CD4-positive, alpha-beta memory T cell (primary cell): ENCODE measurements around the gene JMJD4. TPM values are rescaled to one million over a fixed set of nuclear protein-coding genes. Genes with fewer than 3 reads are reported as not detected.

ENCODE experiments used
- CTCF ChIA-PET: fragments of 350-600 bp; sonication (Branson Sonifier 250); formaldehyde crosslinking; loops from one replicate; lab custom pipeline; 2021; ENCODE audit warnings: inconsistent platforms; ENCODE audit not compliant: partially characterized antibody; lab: Charles Lee
- POLR2A ChIA-PET: fragments of 350-600 bp; sonication (Branson Sonifier 250); formaldehyde crosslinking; loops from one replicate; lab custom pipeline; 2021; ENCODE audit not compliant: partially characterized antibody; lab: Charles Lee
- DNase-seq, 5 donors: peaks; one replicate each; pipeline versions ENCODE4 v3.0.0 to v3.0.0-alpha.2; 2020 to 2022; ENCODE audit warnings: mixed read lengths in 1 of 5
- H3K27ac ChIP-seq: one replicate; pipeline ENCODE4 v1.7.0; 2013; ENCODE audit warnings: low read depth, low read length
- H3K27me3 ChIP-seq: 2 replicates; pipeline ENCODE4 v1.7.0; 2013; ENCODE audit warnings: mild to moderate bottlenecking, low read length, moderate library complexity; ENCODE audit not compliant: insufficient read depth
- H3K36me3 ChIP-seq: 2 replicates; pipeline ENCODE4 v1.7.0; 2013; ENCODE audit warnings: mild to moderate bottlenecking, low read length, moderate library complexity; ENCODE audit not compliant: insufficient read depth
- H3K4me1 ChIP-seq: 2 replicates; pipeline ENCODE4 v1.7.0; 2013; ENCODE audit warnings: mild to moderate bottlenecking, low read length, moderate library complexity; ENCODE audit not compliant: insufficient read depth
- H3K4me3 ChIP-seq, 2 donors: one replicate each; pipeline ENCODE4 v1.7.0; 2013; ENCODE audit warnings: low read length in 2 of 2, mild to moderate bottlenecking in 1 of 2
- H3K9me3 ChIP-seq, 2 donors: one replicate each; pipeline ENCODE4 v1.7.0; 2013; ENCODE audit warnings: low read length in 2 of 2, control low read depth in 1 of 2; ENCODE audit not compliant: control insufficient read depth in 1 of 2
- H3K27ac Mint-ChIP-seq, 7 donors: one replicate each; pipeline ENCODE4 v1.8.0; 2020 to 2021; ENCODE audit warnings: mixed read lengths in 7 of 7, mild to moderate bottlenecking in 6 of 7, inconsistent platforms in 3 of 7, moderate library complexity in 3 of 7
- H3K27me3 Mint-ChIP-seq, 2 donors: one replicate each; pipeline ENCODE4 v1.8.0; 2020 to 2021; ENCODE audit warnings: mixed read lengths in 2 of 2
- H3K36me3 Mint-ChIP-seq, 2 donors: one replicate each; pipeline ENCODE4 v1.8.0; 2020 to 2021; ENCODE audit warnings: mixed read lengths in 2 of 2, inconsistent platforms in 1 of 2, mild to moderate bottlenecking in 1 of 2
- H3K4me1 Mint-ChIP-seq, 4 donors: one replicate each; pipeline ENCODE4 v1.8.0; 2020 to 2021; ENCODE audit warnings: mixed read lengths in 4 of 4, mild to moderate bottlenecking in 1 of 4
- H3K4me3 Mint-ChIP-seq, 8 donors: one replicate each; pipeline ENCODE4 v1.8.0; 2020 to 2021; ENCODE audit warnings: mixed read lengths in 8 of 8, mild to moderate bottlenecking in 7 of 8, moderate library complexity in 6 of 8, inconsistent platforms in 3 of 8
- H3K9me3 Mint-ChIP-seq, 8 donors: one replicate each; pipeline ENCODE4 v1.8.0; 2020 to 2021; ENCODE audit warnings: mixed read lengths in 8 of 8, mild to moderate bottlenecking in 5 of 8, inconsistent platforms in 3 of 8, moderate library complexity in 1 of 8
- intact Hi-C: fragments of 100-400 bp; cut with micrococcal nuclease; formaldehyde crosslinking; loops from one replicate; pipeline ENCODE4 v1.15.1; 2023
- polyA plus RNA-seq, 2 donors: library from polyadenylated mRNA; unstranded; fragments of 300-500 nt; fragmentation: Illumina TruSeq; gene quantifications; one replicate each; pipeline ENCODE4 v1.2.3, GENCODE V29; 2021
- total RNA-seq, 2 experiments: library from RNA; stranded (reverse); gene quantifications; one replicate each; pipeline ENCODE4 v1.2.3, GENCODE V29; 2021

The JMJD4 gene
- total RNA-seq (10 to 100 TPM; 32.4 to 34.1 TPM), polyA plus RNA-seq (10 to 100 TPM; 22.6 to 26.9 TPM)

DNA sequence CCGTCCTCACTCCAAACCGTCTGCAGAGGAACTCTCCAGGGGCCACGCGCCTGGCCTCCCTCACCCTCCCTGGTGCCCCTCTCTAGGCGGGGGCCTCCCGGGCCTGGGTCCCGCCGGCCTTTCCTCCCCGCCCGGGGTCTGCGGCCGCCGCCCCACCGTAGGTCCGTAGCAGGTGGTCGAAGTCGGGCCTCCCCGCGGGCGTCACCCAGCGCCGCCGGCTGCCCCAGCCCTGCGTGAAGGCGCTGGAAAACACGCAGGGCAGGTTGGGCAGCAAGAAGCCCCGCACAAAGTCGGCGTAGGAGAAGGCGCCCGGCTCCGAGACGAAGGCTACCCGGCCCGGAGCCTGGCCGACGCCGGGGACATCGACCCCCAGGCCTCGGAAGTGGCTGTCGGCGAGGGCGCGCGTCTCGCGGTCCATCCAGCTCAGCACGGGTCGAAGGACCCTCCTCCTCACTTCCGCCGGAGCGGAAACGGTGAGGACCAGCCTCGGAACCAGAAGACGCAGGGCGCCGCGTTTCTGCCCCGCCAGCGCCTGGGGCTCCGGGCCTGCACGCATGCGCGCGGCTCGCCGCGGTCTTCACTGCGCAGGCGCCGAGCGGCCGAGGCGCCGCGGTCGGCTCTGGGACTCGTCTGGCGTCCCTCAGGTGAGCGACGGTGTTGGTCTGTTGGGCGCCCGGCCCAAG is at the start of gene JMJD4, which contains the start of gene SNAP47:
TSS of gene JMJD4 (minus strand) at position 447 of the 683 bp plus-strand sequence. CDS start at position 418, 29 bp downstream.
TSS of gene SNAP47 (plus strand) at position 580 of the 683 bp plus-strand sequence. CDS start 12,302 bp downstream, outside the sequence.
- no peaks in the 10 kb centered on the region for H3K27me3 ChIP-seq
- POLR2A ChIA-PET: interaction anchor here (0.6 to 2.2 kb wide), 8 partner anchors 9 to 1824 kb away, joined by 3 to 17 read pairs (median 3); partner anchors contain the start of genes ABCB10 and ZNF678
- H3K36me3 ChIP-seq: peaks cover 10% of the 10 kb centered on the region
- peak within 1 kb of the TSS; percentile 88 to 94 (median 90) for H3K27ac Mint-ChIP-seq
- no peaks in the 10 kb centered on the region for H3K9me3 Mint-ChIP-seq
- peaks cover 0 to 11% of the 10 kb centered on the region in 2 donors for H3K36me3 Mint-ChIP-seq
- H3K9me3 ChIP-seq: no peaks in the 10 kb centered on the region
- H3K4me1 Mint-ChIP-seq: peaks cover 26 to 65% (median 39%) of the 10 kb centered on the region in 4 donors
- peaks cover 39% of the 10 kb centered on the region for H3K4me1 ChIP-seq
- peak within 1 kb of the TSS; percentile 69 to 80 for H3K4me3 ChIP-seq
- peak; percentile 88 to 97 (median 93) for DNase-seq
- CTCF ChIA-PET: interaction anchor here (0.6 to 0.9 kb wide), 2 partner anchors 9 to 342 kb away, joined by 3 read pairs; no protein-coding TSS in a partner anchor
- H3K27ac ChIP-seq: peak within 1 kb of the TSS; percentile 84
- intact Hi-C loops: loop anchor here (1.0 to 2.0 kb wide), 3 partner anchors 54 to 405 kb away; partner anchors contain the start of genes GUK1 and ZNF678
- peaks cover 0 to 1% of the 10 kb centered on the region in 2 donors for H3K27me3 Mint-ChIP-seq
- peak within 1 kb of the TSS; percentile 89 to 93 (median 90) for H3K4me3 Mint-ChIP-seq

DNA sequence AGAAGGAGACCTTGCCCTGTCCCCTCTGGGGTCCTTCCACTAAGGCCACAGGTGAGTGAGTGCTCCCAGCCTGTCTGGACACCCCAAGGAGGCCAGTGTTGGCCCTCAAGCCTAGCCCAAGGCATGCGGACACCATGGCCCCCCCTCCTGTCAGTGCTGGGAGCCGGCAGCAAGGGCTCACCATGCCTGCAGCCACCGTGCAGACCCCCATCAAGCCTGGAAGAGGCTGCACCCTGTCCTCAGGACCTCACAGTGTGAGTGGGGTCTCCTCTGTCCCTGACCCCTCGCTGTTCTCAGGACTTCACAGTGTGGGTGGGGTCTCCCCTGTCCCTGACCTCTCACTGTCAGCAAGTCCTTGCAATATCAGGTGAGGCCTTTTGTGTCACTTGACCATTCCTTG is 47.1 kb upstream of the JMJD4 start:
- POLR2A ChIA-PET: no interaction called here
- H3K36me3 ChIP-seq: no peaks in the 10 kb centered on the region
- H3K4me1 Mint-ChIP-seq: peaks cover 8 to 18% (median 13%) of the 10 kb centered on the region in 4 donors
- H3K4me3 Mint-ChIP-seq: no peak overlapping the region
- H3K9me3 ChIP-seq: no peaks in the 10 kb centered on the region
- H3K27ac ChIP-seq: no peak overlapping the region
- no peaks in the 10 kb centered on the region for H3K27me3 ChIP-seq
- no peak for DNase-seq
- H3K4me1 ChIP-seq: peaks cover 12% of the 10 kb centered on the region
- no peaks in the 10 kb centered on the region for H3K27me3 Mint-ChIP-seq
- no peak overlapping the region for H3K4me3 ChIP-seq
- H3K9me3 Mint-ChIP-seq: no peaks in the 10 kb centered on the region
- intact Hi-C loops: no loop called here
- peak overlapping the region in 1 of 7 donors; percentile 52 for H3K27ac Mint-ChIP-seq
- peaks cover 3 to 10% of the 10 kb centered on the region in 2 donors for H3K36me3 Mint-ChIP-seq
- CTCF ChIA-PET: no interaction called here

- H3K27me3 ChIP-seq: no peaks in the 10 kb centered on the region
- H3K9me3 ChIP-seq: no peaks in the 10 kb centered on the region
- no peaks in the 10 kb centered on the region for H3K27me3 Mint-ChIP-seq
- ChIA-PET POLR2A (no interaction called here), CTCF (no interaction called here)
- no peak overlapping the region for H3K4me3 Mint-ChIP-seq
- H3K36me3 ChIP-seq: no peaks in the 10 kb centered on the region
- peaks cover 5 to 11% (median 8%) of the 10 kb centered on the region in 4 donors for H3K4me1 Mint-ChIP-seq
- no peak overlapping the region for H3K4me3 ChIP-seq
- intact Hi-C loops: no loop called here
- peaks cover 4% of the 10 kb centered on the region for H3K4me1 ChIP-seq
- H3K27ac ChIP-seq: no peak overlapping the region
- H3K27ac Mint-ChIP-seq: no peak overlapping the region
- no peak for DNase-seq
- H3K9me3 Mint-ChIP-seq: no peaks in the 10 kb centered on the region
- peaks cover 3 to 12% of the 10 kb centered on the region in 2 donors for H3K36me3 Mint-ChIP-seq
Observed at GRCh38 chr1:227781314-227781930, 46.3 kb upstream of the JMJD4 start.

DNA sequence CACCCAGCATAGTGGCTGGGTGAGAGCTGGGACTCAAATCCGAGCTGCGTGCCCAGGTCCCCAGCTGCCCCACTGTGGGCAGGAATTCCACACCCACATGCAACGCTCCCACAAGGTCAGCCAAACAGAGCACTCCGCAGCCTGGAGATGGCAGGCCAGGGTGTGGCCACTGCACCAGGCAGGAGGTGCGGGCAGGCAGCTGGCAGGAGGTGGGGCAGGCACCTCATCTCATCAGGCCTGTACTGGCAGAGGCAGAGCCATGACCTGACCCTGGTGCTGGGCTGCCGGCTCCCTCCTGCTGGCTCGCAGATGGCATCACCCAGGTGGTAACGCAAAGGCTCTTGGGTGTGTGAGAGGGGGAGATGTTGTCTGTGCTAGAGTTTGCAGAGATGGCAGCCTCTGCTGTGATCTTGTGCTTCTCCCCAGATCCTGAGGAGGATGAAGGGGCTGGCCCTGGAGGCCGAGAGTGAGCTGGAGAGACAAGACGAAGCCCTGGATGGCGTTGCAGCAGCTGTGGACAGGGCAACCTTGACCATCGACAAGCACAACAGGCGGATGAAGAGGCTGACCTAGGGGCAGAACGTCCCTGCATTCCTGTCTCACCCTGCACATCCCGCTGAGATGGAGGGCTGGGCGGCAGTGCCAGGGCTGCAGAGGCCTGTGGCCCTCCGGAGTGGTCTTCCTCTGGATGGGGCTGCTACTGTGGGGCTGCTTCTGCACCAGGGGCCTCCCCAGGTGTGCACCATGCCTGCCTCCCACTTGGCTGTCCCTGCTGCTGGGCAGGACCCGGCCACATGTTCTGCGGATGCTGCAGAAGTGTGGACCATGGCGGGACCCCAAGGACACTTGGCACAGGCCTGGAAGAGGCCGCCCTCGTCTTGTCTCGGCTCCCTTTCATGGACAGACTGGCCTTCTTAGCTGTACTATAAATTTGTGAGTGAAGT is 45.3 kb upstream of the JMJD4 start:
- peak overlapping the region in 1 of 7 donors; percentile 57 for H3K27ac Mint-ChIP-seq
- intact Hi-C loops: no loop called here
- DNase-seq: no peak
- CTCF ChIA-PET: interaction anchor here (2.8 kb wide), 1 partner anchor 18 kb away, joined by 11 read pairs; no protein-coding TSS in a partner anchor
- no peaks in the 10 kb centered on the region for H3K9me3 ChIP-seq
- H3K27me3 ChIP-seq: no peaks in the 10 kb centered on the region
- H3K4me1 ChIP-seq: no peaks in the 10 kb centered on the region
- peaks cover 7 to 17% of the 10 kb centered on the region in 2 donors for H3K36me3 Mint-ChIP-seq
- no peak overlapping the region for H3K27ac ChIP-seq
- peaks cover 0 to 9% (median 4%) of the 10 kb centered on the region in 4 donors for H3K4me1 Mint-ChIP-seq
- no peaks in the 10 kb centered on the region for H3K27me3 Mint-ChIP-seq
- H3K9me3 Mint-ChIP-seq: no peaks in the 10 kb centered on the region
- no peaks in the 10 kb centered on the region for H3K36me3 ChIP-seq
- no peak overlapping the region for H3K4me3 Mint-ChIP-seq
- POLR2A ChIA-PET: interaction anchor here (1.0 kb wide), 1 partner anchor 7 kb away, joined by 3 read pairs; no protein-coding TSS in a partner anchor
- no peak overlapping the region for H3K4me3 ChIP-seq

DNA sequence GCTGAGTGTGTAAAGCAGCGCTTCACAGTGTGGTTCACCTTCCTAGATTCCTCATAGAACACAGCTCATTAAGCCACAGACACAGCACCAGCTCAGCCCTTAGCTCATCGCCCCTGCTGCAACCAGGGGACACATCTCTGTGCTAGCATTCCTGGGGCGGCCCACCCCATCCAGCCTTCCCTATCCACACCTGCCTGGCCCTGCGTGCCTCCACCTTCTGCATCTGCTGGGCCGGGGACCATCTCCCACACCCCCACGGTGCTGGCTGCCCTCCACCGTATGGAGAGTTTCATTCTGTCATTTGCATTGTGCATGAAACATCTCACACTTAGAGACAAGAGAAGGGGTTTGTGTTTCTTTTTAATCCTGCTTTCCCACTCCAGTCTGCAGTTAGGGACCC is 44.6 kb upstream of the JMJD4 start:
- no peaks in the 10 kb centered on the region for H3K9me3 Mint-ChIP-seq
- POLR2A ChIA-PET: interaction anchor here (1.0 kb wide), 1 partner anchor 8 kb away, joined by 3 read pairs; no protein-coding TSS in a partner anchor

DNA sequence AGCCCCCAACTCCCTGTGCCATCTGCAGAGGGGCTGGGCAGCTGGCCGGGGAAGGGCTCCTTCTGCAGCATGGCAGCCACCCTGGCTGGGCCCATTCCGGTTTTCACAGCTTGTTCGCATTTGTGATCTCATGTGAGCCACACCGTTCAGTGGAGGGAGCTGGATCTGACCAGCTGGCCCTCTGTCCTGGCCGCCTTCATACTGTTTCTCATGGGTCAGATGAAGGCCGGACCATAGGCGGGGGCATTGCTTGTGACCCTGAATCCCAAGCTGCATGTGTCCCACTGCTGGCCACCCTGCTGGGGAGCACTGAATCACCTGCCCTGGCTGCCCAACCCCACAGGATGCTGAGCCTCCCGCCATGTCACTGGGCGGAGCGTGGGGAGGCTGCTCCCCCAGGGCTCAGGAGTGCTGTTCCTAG is 43.9 kb upstream of the JMJD4 start:
- no peaks in the 10 kb centered on the region for H3K9me3 ChIP-seq
- no peak overlapping the region for H3K4me3 ChIP-seq
- no peak overlapping the region for H3K27ac ChIP-seq
- peaks cover 9% of the 10 kb centered on the region for H3K4me1 ChIP-seq
- POLR2A ChIA-PET: interaction anchor here (1.0 kb wide), 1 partner anchor 9 kb away, joined by 3 read pairs; no protein-coding TSS in a partner anchor
- H3K27ac Mint-ChIP-seq: no peak overlapping the region
- H3K27me3 Mint-ChIP-seq: no peaks in the 10 kb centered on the region
- no peaks in the 10 kb centered on the region for H3K27me3 ChIP-seq
- no peak for DNase-seq
- no peak overlapping the region for H3K4me3 Mint-ChIP-seq
- peaks cover 6 to 18% (median 11%) of the 10 kb centered on the region in 4 donors for H3K4me1 Mint-ChIP-seq
- CTCF ChIA-PET: interaction anchor here (2.8 kb wide), 1 partner anchor 17 kb away, joined by 11 read pairs; no protein-coding TSS in a partner anchor
- intact Hi-C loops: no loop called here
- no peaks in the 10 kb centered on the region for H3K36me3 ChIP-seq
- H3K36me3 Mint-ChIP-seq: peaks cover 7 to 26% of the 10 kb centered on the region in 2 donors
- no peaks in the 10 kb centered on the region for H3K9me3 Mint-ChIP-seq

More for the DNA sequence above, 44.6 kb upstream of the JMJD4 start:
- Histone ChIP-seq H3K36me3 (no peaks in the 10 kb centered on the region), H3K27ac (no peak overlapping the region), H3K9me3 (no peaks in the 10 kb centered on the region), H3K27me3 (no peaks in the 10 kb centered on the region), H3K4me1 (peaks cover 2% of the 10 kb centered on the region), H3K4me3 (no peak overlapping the region)
- H3K27me3 Mint-ChIP-seq: no peaks in the 10 kb centered on the region
- DNase-seq: no peak
- intact Hi-C loops: no loop called here
- H3K4me1 Mint-ChIP-seq: peaks cover 0 to 11% (median 4%) of the 10 kb centered on the region in 4 donors
- no peak overlapping the region for H3K4me3 Mint-ChIP-seq
- H3K27ac Mint-ChIP-seq: peak overlapping the region in 1 of 7 donors; percentile 57
- CTCF ChIA-PET: interaction anchor here (2.8 kb wide), 1 partner anchor 17 kb away, joined by 11 read pairs; no protein-coding TSS in a partner anchor
- peaks cover 7 to 20% of the 10 kb centered on the region in 2 donors for H3K36me3 Mint-ChIP-seq
